ENCODE data around the gene ETHE1.

GRCh38 chr19:43552616-43553015, 25.6 kb upstream of the ETHE1 start:
- TF ChIP-seq EP300 (conservative IDR thresholded peaks at IDR 0.05; ENCODE audit: poor library complexity, severe bottlenecking), result no peak
- TF ChIP-seq CTCF (IDR thresholded peaks at IDR 0.05; ENCODE audit: poor library complexity, severe bottlenecking), result no peak
- no peak for TF ChIP-seq POLR2AphosphoS5 (IDR thresholded peaks at IDR 0.05)
- TF ChIP-seq RAD21 (conservative IDR thresholded peaks at IDR 0.05), result no peak
- no peak for TF ChIP-seq REST (IDR thresholded peaks at IDR 0.05; ENCODE audit: borderline replicate concordance)
- TF ChIP-seq TAF1 (IDR thresholded peaks at IDR 0.05; ENCODE audit: low read depth), result no peak
